HEK293T (cell line): ENCODE results near the gene MAP2K5.

ENCODE experiments used
- ARNT ChIP-seq: fragments of 450-650 bp; IDR thresholded peaks from 2 replicates; pipeline ENCODE4 v1.6.1; 2017; ENCODE audit warnings: mild to moderate bottlenecking
- BHLHE40 ChIP-seq: fragments of 450-650 bp; IDR thresholded peaks from 2 replicates; pipeline ENCODE4 v1.6.1; 2016; ENCODE audit warnings: mild to moderate bottlenecking, moderate library complexity, borderline replicate concordance
- ELF4 ChIP-seq: fragments of 450-650 bp; IDR thresholded peaks from 2 replicates; pipeline ENCODE4 v1.6.1; 2017; ENCODE audit warnings: antibody characterized with exemption
- FOXA1 ChIP-seq: fragments of 450-650 bp; IDR thresholded peaks from 2 replicates; pipeline ENCODE4 v1.6.1; 2016; ENCODE audit warnings: mild to moderate bottlenecking
- FOXK2 ChIP-seq: fragments of 450-650 bp; IDR thresholded peaks from 2 replicates; pipeline ENCODE4 v1.6.1; 2016; ENCODE audit warnings: mild to moderate bottlenecking
- FOXM1 ChIP-seq: fragments of 450-650 bp; IDR thresholded peaks from 2 replicates; pipeline ENCODE4 v1.6.1; 2017; ENCODE audit warnings: mild to moderate bottlenecking, borderline replicate concordance
- HDGF ChIP-seq: fragments of 450-650 bp; IDR thresholded peaks from 2 replicates; pipeline ENCODE4 v1.6.1; 2017; ENCODE audit warnings: antibody characterized with exemption, borderline replicate concordance
- TARDBP ChIP-seq: fragments of 450-650 bp; IDR thresholded peaks from 2 replicates; pipeline ENCODE4 v1.6.1; 2016
- ZNF384 ChIP-seq: fragments of 450-650 bp; IDR thresholded peaks from 2 replicates; pipeline ENCODE4 v1.6.1; 2016
- TF ChIP-seq, protein P1 (sequence below): fragments of 450-650 bp; IDR thresholded peaks from 2 replicates; pipeline ENCODE4 v1.6.1; 2016

DNA sequence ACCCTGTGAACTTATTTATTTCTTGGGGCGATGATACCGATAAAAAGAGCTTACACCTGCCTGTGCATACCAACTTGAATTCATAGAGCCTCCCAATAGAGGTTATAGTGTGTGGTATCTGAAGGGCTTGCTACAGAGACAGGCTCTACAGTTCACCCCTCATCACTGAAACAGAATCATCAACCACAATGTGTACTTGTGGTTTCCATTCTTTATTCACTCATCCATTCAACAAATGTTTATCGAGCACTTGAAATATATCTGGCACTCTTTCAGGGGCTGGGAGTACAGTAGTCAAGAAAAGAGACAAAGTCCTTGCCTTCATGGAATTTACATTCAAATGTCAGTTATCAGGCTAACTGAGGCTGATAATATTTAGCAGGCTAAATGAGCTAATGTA lies 148.4 kb downstream of the MAP2K5 start:
- no peak for TF ChIP-seq FOXM1
- TF ChIP-seq ARNT = no peak
- no peak for TF ChIP-seq ZNF384
- TF ChIP-seq FOXK2 = no peak
- no peak for TF ChIP-seq BHLHE40
- TF ChIP-seq TARDBP = no peak
- TF ChIP-seq FOXA1 = no peak
- TF ChIP-seq, protein P1, sequence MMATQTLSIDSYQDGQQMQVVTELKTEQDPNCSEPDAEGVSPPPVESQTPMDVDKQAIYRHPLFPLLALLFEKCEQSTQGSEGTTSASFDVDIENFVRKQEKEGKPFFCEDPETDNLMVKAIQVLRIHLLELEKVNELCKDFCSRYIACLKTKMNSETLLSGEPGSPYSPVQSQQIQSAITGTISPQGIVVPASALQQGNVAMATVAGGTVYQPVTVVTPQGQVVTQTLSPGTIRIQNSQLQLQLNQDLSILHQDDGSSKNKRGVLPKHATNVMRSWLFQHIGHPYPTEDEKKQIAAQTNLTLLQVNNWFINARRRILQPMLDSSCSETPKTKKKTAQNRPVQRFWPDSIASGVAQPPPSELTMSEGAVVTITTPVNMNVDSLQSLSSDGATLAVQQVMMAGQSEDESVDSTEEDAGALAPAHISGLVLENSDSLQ = no peak
- TF ChIP-seq ELF4 = no peak
- TF ChIP-seq HDGF = no peak
